Esophagus mucosa (tissue), 1 donor: ENCODE data around the gene FITM1. TPM values are rescaled to one million over a fixed set of nuclear protein-coding genes. Genes with fewer than 3 reads are reported as not detected.
A peak's percentile ranks its signal among the peaks of the same experiment; 100 is the strongest.
"Not testable (repeated sequence)": the region's sequence is repeated elsewhere in the genome, so short reads cannot be mapped to it uniquely, and the experiment has no call there.

Experiments
- ATAC-seq: fragments of 200-7000 bp; cut with Tn5 transposase; one replicate; pipeline ENCODE4 v1.9.1; 2020
- total RNA-seq: library from RNA; stranded (reverse); gene quantifications from one replicate; pipeline ENCODE4 v1.2.4, GENCODE V29; 2023
- donor health status: DM: yes; HTN: yes; CAD: no.

Gene FITM1
- total RNA-seq, 1 donor from 2014 or later: 0.60 TPM

GRCh38 chr14:24098229-24098926 is 32.1 kb upstream of the FITM1 start:
- no peak for ATAC-seq

GRCh38 chr14:24098927-24099813 is 31.3 kb upstream of the FITM1 start:
- no peak for ATAC-seq

GRCh38 chr14:24100197-24100981 is 30.1 kb upstream of the FITM1 start:
- no peak for ATAC-seq

DNA sequence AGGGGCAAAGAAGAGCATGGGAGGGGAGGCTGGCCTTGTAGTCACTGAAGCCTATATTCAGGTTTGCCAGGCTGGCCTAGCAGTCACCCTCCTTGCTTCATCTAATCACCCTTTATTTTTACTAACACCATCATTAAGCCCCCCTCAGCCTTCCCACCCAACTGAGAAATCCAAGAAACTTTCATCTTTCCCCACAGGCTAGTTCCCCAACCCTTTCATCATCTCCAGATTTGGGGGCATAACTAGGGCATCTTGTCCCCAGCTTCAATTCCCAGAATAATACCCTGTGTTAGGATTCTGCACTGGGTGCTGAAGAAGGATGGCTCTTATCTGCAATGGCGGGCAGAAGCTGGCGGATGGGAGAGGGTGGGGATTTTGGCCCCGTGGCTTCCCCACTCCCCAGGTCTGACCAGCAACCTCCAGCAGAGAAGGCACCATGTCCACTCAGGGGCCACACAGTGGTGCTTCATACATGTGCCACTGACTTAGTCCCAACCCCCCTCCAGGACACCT is 29.4 kb upstream of the FITM1 start:
- no peak for ATAC-seq

- no peak for ATAC-seq
These were observed 28.0 kb upstream of the FITM1 start for GRCh38 chr14:24102357-24103048.

- peak; percentile 19 for ATAC-seq
These were observed 27.0 kb upstream of the FITM1 start for GRCh38 chr14:24103451-24103850.

DNA sequence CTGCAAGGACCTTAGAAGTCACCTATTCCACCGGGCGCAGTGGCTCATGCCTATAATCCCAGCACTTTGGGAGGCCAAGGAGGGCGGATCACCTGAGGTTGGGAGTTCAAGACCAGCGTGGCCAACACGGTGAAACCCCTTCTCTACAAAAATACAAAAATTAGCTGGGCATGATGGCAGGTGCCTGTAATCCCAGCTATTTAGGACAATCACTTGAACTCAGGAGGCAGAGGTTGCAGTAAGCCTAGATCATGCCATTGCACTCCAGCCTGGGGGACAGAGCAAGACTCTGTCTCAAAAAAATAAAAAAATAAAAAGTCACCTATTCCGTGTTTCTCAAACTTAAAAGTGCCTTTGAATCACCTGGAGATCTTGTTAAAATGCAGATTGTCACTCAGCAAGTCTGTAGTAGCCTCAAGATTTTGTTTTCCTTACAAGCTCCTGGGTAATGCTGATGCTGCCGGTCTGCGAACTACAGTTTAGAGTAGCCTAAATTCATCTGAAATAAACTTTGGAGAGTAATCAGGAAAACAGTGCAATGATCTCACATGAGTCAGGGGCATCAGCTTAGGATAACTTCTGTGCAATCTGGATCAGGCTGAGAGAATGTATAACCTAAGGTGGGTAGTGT is 24.7 kb upstream of the FITM1 start:
- not testable (repeated sequence) for ATAC-seq

DNA sequence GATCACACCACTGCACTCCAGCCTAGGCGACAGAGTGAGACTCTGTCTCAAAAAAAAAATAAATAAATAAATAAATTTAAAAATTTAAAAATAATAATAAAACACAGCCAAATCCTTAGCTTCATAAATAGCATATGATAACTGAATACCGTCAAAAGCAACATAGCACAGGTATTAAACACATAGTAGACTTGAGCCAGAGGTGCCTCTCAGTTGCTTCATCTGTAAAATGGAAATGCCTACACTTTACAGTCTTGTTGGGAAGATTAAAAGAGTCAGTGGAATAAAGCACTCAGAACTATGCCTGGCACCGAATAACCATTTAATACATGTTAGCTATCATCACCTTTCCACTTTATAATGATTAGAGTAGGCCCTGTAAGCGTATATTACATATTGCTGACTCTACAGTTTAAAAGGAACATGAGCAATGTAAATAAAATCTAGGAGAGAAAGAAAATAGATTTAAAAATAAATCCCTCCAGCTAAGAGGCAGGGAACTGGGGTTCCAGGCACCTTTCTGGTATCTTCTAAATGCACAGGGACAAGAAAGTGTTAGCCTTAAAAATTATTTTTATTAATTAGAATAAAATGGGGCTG is 23.7 kb upstream of the FITM1 start:
- no peak for ATAC-seq

DNA sequence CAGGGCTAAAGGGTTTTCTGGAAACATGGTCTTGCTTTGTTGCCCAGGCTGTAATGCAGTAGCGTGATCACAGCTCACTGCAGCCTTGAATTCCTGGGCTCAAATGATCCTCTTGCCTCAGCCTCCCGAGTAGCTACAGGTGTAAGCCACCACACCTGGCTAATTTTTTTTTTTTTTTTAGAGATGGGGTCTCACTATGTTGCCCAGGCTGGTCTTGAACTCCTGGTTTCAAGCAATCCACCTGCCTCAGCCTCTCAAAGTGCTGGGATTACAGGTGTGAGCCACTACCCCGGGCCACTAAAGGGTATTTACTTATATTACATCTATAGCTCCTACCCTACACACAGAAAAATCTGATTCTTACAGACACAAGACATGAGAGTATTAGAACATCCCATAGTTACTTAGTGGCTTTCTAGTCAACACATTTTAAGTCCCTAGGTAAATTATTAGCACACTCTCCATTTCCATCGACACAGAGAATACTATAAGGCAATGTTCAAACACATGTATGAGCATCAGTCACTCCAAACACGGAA is 22.1 kb upstream of the FITM1 start:
- ATAC-seq: no peak

GRCh38 chr14:24110060-24110459 is 20.4 kb upstream of the FITM1 start:
- no peak for ATAC-seq

DNA sequence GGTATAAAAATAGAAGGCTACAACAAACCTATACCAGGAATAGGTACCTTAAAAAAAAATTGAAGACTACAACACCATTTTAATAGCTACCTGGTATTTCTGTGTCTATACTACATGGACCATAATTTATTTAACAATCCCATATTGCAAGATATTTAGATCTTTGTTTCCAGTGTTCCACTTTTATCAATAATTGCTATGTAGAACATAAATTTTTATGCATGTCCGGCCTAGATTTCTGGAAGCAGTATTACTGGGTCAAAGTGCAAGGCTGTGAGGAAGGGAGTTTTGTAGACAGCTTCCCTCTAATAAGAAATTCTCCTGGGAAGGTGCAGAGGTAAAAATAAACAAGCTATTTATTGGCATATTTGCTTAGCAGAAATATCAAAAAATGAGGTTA is 19.9 kb upstream of the FITM1 start:
- no peak for ATAC-seq

DNA sequence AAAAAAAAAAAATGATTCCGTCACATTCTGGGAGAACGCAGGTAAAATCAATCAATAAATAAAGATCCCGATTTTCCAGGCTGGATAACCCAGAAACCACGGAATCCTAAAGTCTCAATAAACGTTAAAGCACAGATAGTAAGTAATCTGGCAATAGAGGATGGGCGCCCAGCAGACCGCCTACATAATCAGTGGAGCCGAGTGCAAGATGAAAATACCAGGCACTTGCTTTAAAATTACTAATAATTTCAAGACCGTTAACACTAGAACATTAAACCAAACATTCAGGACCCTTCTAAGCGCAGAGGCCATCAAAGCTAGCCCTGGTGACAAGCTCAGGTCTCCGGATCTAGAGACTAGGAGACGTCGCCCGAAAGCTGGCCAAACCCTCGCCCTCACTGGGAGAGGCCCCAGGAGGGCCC is 17.1 kb upstream of the FITM1 start:
- ATAC-seq: no peak

- ATAC-seq: peak; percentile 59
These were observed 16.5 kb upstream of the FITM1 start for GRCh38 chr14:24113801-24114531.

DNA sequence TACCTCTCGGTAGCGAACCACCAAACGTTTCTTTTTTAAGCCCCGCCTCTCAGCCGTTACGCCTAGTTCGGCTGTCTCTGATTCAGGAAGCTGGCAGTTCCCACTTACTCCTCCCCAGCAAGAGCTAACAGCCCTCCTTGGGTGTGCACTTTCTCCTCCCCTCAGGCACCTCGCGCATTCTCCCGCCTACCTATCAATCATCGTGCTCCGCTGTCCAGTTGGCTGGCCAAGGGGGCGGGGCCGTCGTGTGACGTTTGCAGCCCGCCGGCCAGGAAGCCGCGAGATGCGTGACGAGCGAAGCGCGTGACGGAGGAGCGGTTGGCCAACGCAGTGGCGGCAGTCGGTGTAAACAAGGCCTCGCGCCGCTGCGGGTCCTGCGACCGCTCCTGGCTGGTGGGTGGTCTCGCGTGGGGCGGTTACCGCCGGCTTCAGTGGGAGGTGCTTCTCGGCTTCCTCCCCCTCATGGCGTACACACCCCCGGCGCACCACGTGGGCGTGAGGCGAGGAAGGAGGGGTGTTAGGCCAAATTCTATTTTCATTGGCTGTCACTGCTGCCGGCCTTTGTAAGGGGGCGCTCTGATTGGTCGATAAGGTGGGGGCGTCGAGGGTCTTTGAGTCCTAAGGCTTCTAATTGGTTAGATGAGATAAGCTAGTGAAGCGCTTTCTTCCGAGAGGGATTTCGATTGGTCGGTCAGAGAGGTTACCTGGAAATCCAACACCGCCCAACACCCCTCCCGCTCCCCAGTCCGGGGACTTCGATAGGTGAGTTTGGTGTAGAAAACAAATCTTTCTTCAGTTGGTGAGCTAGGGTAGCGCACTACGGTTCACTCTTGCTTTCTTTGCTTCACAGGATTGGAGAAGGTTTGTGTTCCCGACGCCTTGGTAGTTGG is 15.7 kb upstream of the FITM1 start, which contains the start of the genes DCAF11 and NRL:
Gene DCAF11, plus strand, starts transcription at position 246 of the 890 bp plus-strand sequence. CDS start 818 bp downstream, outside the sequence.
Gene NRL, minus strand, starts transcription at position 418 of the 890 bp plus-strand sequence. CDS start 32,101 bp downstream, outside the sequence.
- ATAC-seq: peak; percentile 96

DNA sequence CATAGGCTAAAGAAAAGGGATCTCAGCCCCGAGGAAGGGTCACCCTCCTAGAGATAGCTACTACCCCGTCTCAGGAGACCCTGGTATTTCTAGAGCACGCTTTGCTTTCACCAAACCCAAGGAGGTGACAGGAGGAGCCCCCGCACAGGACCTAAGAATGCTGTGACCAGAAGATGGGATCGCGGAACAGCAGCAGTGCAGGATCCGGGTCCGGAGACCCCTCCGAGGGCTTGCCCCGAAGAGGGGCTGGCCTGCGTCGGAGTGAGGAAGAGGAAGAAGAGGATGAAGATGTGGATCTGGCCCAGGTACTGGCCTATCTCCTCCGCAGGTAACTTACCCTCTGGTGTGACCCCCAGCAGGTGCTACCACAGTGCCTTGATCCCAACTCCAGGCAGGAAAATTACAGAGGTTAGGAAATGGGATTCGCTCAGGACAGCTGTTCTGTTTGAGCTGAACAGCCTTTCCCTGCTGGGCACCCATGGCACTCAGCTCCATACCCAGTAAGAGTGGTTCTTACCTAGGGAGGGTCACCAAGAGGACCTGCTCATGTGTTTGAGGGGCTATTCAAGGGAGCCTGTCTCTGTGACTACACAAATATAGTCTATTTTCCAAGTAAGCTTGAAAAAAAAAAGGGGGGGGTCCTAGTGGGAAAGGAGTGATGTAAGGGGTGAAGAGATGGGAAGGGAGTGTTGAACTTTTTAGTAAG is 14.9 kb upstream of the FITM1 start:
- no peak for ATAC-seq

DNA sequence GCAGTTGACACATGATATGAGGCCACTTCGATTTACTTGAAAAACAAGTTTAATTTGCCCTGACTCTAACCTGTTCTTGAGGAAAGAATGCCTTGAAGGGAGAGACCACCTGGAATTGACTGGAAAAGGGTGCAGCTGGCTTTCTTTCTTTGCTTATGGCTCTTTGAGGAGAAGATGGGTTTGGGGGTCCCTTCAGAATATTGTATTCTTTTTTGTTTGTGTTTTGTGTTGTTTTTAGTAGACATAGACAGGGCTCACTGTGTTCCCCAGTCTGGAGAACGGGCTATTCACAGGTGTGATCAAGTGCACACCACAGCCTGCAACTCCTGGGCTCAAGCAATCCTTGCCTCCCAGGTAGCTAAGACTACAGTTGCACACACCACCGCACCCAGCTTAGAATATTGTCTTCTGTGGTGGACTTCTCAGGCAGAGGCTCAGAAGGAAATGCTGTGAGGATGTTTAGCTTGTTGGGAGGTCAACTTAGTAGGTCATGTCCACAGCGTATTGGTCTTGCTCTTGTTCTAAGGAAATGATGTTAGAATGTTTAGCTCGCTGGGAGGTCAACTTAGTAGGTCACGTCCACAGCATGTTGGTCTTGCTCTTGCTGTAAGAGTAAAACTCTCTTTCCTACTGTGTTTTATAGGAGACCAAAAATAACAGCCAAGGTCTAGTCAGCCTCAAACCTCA is 14.2 kb upstream of the FITM1 start:
- no peak for ATAC-seq

GRCh38 chr14:24117179-24117578 is 13.3 kb upstream of the FITM1 start:
- ATAC-seq: no peak

DNA sequence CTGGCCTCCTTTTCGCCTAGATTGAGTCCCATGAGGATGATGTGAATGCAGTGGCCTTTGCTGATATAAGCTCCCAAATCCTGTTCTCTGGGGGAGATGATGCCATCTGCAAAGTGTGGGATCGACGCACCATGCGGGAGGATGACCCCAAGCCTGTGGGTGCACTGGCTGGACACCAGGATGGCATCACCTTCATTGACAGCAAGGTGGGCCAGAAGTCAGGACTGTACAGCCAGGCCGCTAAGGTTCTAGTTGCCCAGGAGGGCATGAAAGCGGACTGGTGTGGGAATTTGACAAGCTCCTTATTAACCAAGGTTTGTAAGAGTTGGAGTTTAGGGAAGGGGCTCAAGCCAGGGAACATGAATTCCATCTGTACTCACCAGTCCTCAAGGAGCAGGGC is 10.8 kb upstream of the FITM1 start:
- ATAC-seq: no peak
